PC-3 (cell line): ENCODE measurements around the gene KIF2A. TPM values are rescaled to one million over a fixed set of nuclear protein-coding genes. Genes with fewer than 3 reads are reported as not detected.

Experiments
- ATAC-seq: fragments of 200-7000 bp; cut with Tn5 transposase; 2 replicates; pipeline ENCODE4 v1.9.1; 2020; ENCODE audit warnings: mild to moderate bottlenecking, moderate library complexity
- BruUV-seq: library from RNA; stranded (reverse); fragments of 400-500 nt; replicated peaks from 2 replicates; lab custom pipeline; 2021; lab: Mats Ljungman, UMichigan
- CTCF ChIA-PET: fragments of 300-600 bp; sonication (Branson Sonifier 250); formaldehyde crosslinking; loops from one replicate; lab custom pipeline; 2022; ENCODE audit warnings: antibody characterized with exemption; lab: Charles Lee
- POLR2A ChIA-PET: fragments of 300-600 bp; sonication (Branson Sonifier 250); formaldehyde crosslinking; loops from one replicate; lab custom pipeline; 2022; ENCODE audit warnings: antibody characterized with exemption; ENCODE audit not compliant: unreplicated experiment; lab: Charles Lee
- DNase-seq: peaks from one replicate; pipeline ENCODE4 v3.0.0-alpha.2; 2015
- H2AFZ ChIP-seq: fragments of 300-600 bp; sonication (generic); 2 replicates; pipeline ENCODE4 v1.6.0; 2016; ENCODE audit warnings: antibody characterized with exemption, low read length
- H3F3A ChIP-seq: fragments of 300-600 bp; sonication (generic); one replicate; pipeline ENCODE4 v1.6.0; 2017; ENCODE audit warnings: antibody characterized with exemption, low read length, control low read depth, mild to moderate bottlenecking; ENCODE audit not compliant: unreplicated experiment
- H3K27ac ChIP-seq: fragments of 300-600 bp; sonication (generic); 2 replicates; pipeline ENCODE4 v1.5.1; 2016; ENCODE audit warnings: mild to moderate bottlenecking, low read length
- H3K27me3 ChIP-seq: fragments of 300-600 bp; sonication (generic); 2 replicates; pipeline ENCODE4 v1.6.1; 2016; ENCODE audit warnings: low read length, mixed read lengths
- H3K36me3 ChIP-seq: fragments of 300-600 bp; sonication (generic); 2 replicates; pipeline ENCODE4 v1.6.1; 2016; ENCODE audit warnings: low read depth, mixed run types, low read length, mixed read lengths
- H3K4me1 ChIP-seq: fragments of 300-600 bp; sonication (generic); 2 replicates; pipeline ENCODE4 v1.5.1; 2016; ENCODE audit warnings: low read length; ENCODE audit not compliant: insufficient read depth
- H3K4me2 ChIP-seq: fragments of 300-600 bp; sonication (generic); 2 replicates; pipeline ENCODE4 v1.6.0; 2016; ENCODE audit warnings: low read length
- H3K4me3 ChIP-seq: fragments of 300-600 bp; sonication (generic); 2 replicates; pipeline ENCODE4 v1.5.1; 2016; ENCODE audit warnings: mild to moderate bottlenecking, low read length, mixed read lengths
- H3K79me2 ChIP-seq: fragments of 300-600 bp; sonication (generic); 2 replicates; pipeline ENCODE4 v1.6.1; 2017; ENCODE audit warnings: low read length, mixed read lengths
- H3K9ac ChIP-seq: fragments of 300-600 bp; sonication (generic); 2 replicates; pipeline ENCODE4 v1.6.0; 2016; ENCODE audit warnings: mild to moderate bottlenecking, low read length
- H3K9me2 ChIP-seq: fragments of 300-600 bp; sonication (generic); replicated peaks from 2 replicates; pipeline ENCODE4 v1.6.1; 2016; ENCODE audit warnings: mixed run types, low read length, mixed read lengths
- H3K9me3 ChIP-seq: fragments of 300-600 bp; sonication (generic); 2 replicates; pipeline ENCODE4 v1.6.1; 2016; ENCODE audit warnings: low read length, mixed read lengths
- H4K20me1 ChIP-seq: fragments of 300-600 bp; sonication (generic); 2 replicates; pipeline ENCODE4 v1.6.1; 2016; ENCODE audit warnings: low read length, mixed read lengths
- EZH2 ChIP-seq: fragments of 300-600 bp; sonication (generic); IDR thresholded peaks from one replicate; pipeline ENCODE4 v1.6.1; 2017; ENCODE audit warnings: antibody characterized with exemption, mild to moderate bottlenecking, low read length; ENCODE audit not compliant: unreplicated experiment
- EZH2phosphoT487 ChIP-seq: fragments of 300-600 bp; sonication (generic); IDR thresholded peaks from 2 replicates; pipeline ENCODE4 v1.6.1; 2018; ENCODE audit warnings: mild to moderate bottlenecking, antibody characterized with exemption, low read length, borderline replicate concordance
- intact Hi-C: fragments of 100-400 bp; cut with micrococcal nuclease; formaldehyde crosslinking; loops from 2 replicates; pipeline ENCODE4 v1.9.0; 2023
- total RNA-seq: library from RNA; depleted of rRNA; stranded (reverse); fragments of >200 nt; gene quantifications from 2 replicates; pipeline ENCODE4 v1.2.3, GENCODE V29; 2014; rRNA removed
- TF ChIP-seq, protein P1 (sequence below): fragments of 300-600 bp; sonication (generic); conservative IDR thresholded peaks from 2 replicates; pipeline ENCODE4 v1.5.1; 2017; ENCODE audit warnings: antibody characterized with exemption, low read depth, mild to moderate bottlenecking, low read length

KIF2A gene
- total RNA-seq, 1 experiment from 2014 or later = 26.4 TPM

DNA sequence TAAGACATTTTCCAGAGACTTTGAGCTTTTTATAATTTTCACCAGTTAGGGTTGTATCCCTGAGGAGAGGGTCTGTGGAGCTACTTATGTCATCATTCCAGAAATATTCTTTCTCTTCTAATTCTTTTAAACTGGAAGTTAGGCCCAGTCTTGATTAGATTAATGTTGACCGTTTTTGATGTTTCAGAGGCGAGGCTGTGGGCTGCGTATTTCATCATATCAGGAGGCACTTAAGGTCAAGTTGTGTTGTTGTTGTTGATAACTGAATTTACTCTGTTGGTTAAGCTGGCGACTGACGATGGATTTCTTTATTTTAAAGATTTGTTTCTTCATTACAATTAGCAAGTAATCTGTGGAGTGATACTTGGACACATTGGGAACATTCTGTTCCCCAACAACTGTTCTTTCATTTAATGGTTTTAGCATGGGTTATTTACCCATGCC lies 126.6 kb downstream of the KIF2A start:
- Histone ChIP-seq H3K9ac (no peak overlapping the region), H3F3A (no peaks in the 10 kb centered on the region), H3K36me3 (no peaks in the 10 kb centered on the region), H3K79me2 (peaks cover 82% of the 10 kb centered on the region), H3K4me1 (no peaks in the 10 kb centered on the region), H3K4me2 (no peak overlapping the region), H3K9me3 (no peaks in the 10 kb centered on the region), H3K9me2 (no peaks in the 10 kb centered on the region), H3K27ac (no peak overlapping the region), H3K27me3 (no peaks in the 10 kb centered on the region), H2AFZ (no peak overlapping the region), H3K4me3 (no peak overlapping the region), H4K20me1 (0 out of 2 replicates have a peak, but pooled peaks cover 2% of the 10 kb centered on the region)
- TF ChIP-seq EZH2 (no peak), EZH2phosphoT487 (no peak)
- TF ChIP-seq, protein P1, sequence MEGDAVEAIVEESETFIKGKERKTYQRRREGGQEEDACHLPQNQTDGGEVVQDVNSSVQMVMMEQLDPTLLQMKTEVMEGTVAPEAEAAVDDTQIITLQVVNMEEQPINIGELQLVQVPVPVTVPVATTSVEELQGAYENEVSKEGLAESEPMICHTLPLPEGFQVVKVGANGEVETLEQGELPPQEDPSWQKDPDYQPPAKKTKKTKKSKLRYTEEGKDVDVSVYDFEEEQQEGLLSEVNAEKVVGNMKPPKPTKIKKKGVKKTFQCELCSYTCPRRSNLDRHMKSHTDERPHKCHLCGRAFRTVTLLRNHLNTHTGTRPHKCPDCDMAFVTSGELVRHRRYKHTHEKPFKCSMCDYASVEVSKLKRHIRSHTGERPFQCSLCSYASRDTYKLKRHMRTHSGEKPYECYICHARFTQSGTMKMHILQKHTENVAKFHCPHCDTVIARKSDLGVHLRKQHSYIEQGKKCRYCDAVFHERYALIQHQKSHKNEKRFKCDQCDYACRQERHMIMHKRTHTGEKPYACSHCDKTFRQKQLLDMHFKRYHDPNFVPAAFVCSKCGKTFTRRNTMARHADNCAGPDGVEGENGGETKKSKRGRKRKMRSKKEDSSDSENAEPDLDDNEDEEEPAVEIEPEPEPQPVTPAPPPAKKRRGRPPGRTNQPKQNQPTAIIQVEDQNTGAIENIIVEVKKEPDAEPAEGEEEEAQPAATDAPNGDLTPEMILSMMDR = no peak
- no TSS peak for BruUV-seq
- DNase-seq (no peak), ATAC-seq (no peak)
- intact Hi-C loops = no loop called here
- POLR2A ChIA-PET = no interaction called here
- CTCF ChIA-PET = no interaction called here

Other genes with a start within 250 kb of the KIF2A start
- gene DIMT1, start 97.7 kb downstream of the KIF2A start, total RNA-seq = 47.1 and 59.8 TPM in 2 replicates
- 16.1 and 23.2 TPM in 2 replicates for gene IPO11, start 106.6 kb downstream of the KIF2A start, total RNA-seq